PC-9 (cell line): Measurements from ENCODE around the gene SF3B4.

Experiments
- CTCF ChIP-seq: fragments of 200-600 bp; sonication (generic); conservative IDR thresholded peaks from 2 replicates; pipeline ENCODE4 v1.6.1; 2017; ENCODE audit warnings: mixed run types, antibody characterized with exemption, mild to moderate bottlenecking, moderate library complexity
- EZH2 ChIP-seq: fragments of 200-600 bp; sonication (generic); IDR thresholded peaks from 2 replicates; pipeline ENCODE4 v1.8.0; 2017; ENCODE audit warnings: antibody characterized with exemption, low read depth

- TF ChIP-seq CTCF (no peak), EZH2 (no peak)
Measured at GRCh38 chr1:149963358-149963757, 35.8 kb upstream of the SF3B4 start.
